ENCODE data around the gene KRTAP20-3.

Gene KRTAP20-3

GRCh38 chr21:30612132-30612531 is 30.5 kb upstream of the KRTAP20-3 start:
- Histone ChIP-seq H3K4ac (ENCODE audit: low read depth in 1 of 2, low read length in 2 of 2) (no peak overlapping the region), H4K91ac (ENCODE audit: low read length) (no peak overlapping the region), H3K4me2 (ENCODE audit: low read length, poor library complexity, severe bottlenecking) (no peak overlapping the region), H3K14ac (ENCODE audit: low read length in 2 of 2) (no peak overlapping the region), H3K79me1 (replicated peaks; ENCODE audit: low read length, poor library complexity, severe bottlenecking) (no peaks in the 10 kb centered on the region), H3K27me3 (ENCODE audit: control insufficient read depth in 1 of 2, insufficient read depth in 1 of 2, low read length in 2 of 2) (no peaks in the 10 kb centered on the region), H3K9ac (ENCODE audit: low read length) (no peak overlapping the region), H3K27ac (ENCODE audit: low read length, poor library complexity, severe bottlenecking) (no peak overlapping the region), H4K8ac (ENCODE audit: low read length) (no peak overlapping the region), H3K23ac (ENCODE audit: low read length in 2 of 2) (no peak overlapping the region), H2BK120ac (ENCODE audit: low read depth, low read length) (no peak overlapping the region), H3K4me1 (ENCODE audit: control insufficient read depth, insufficient read depth, low read depth, low read length) (no peaks in the 10 kb centered on the region), H2AFZ (ENCODE audit: low read depth, low read length) (no peak overlapping the region), H3K36me3 (ENCODE audit: control insufficient read depth in 1 of 2, insufficient read depth in 2 of 2, low read depth in 1 of 2, low read length in 2 of 2) (no peaks in the 10 kb centered on the region), H2BK12ac (ENCODE audit: low read length in 2 of 2) (no peak overlapping the region), H2BK5ac (ENCODE audit: low read depth, low read length, poor library complexity, severe bottlenecking) (no peak overlapping the region), H2BK15ac (ENCODE audit: low read depth, poor library complexity, severe bottlenecking) (no peak overlapping the region), H2AK5ac (ENCODE audit: low read length, severe bottlenecking) (no peak overlapping the region), H3K9me3 (ENCODE audit: control insufficient read depth, low read length) (peaks cover 10% of the 10 kb centered on the region), H3K4me3 (ENCODE audit: insufficient read depth in 1 of 2, low read depth in 1 of 2, low read length in 2 of 2) (no peak overlapping the region), H3K18ac (ENCODE audit: low read depth in 1 of 2, low read length in 2 of 2) (no peak overlapping the region)
- WGBS = 62% methylated on average over 1 of the region's 2 CpGs
- DNase-seq = no peak

GRCh38 chr21:30613836-30614235 is 28.8 kb upstream of the KRTAP20-3 start, which contains the start of gene KRTAP6-1:
TSS of gene KRTAP6-1 (minus strand) at chr21:30613930. CDS start at chr21:30613904, 26 bp downstream.
- H3K4me3 ChIP-seq (ENCODE audit: insufficient read depth in 1 of 2, low read depth in 1 of 2, low read length in 2 of 2) = no peak within 1 kb of the TSS
- no peak within 1 kb of the TSS for H2BK120ac ChIP-seq (ENCODE audit: low read depth, low read length)
- H3K36me3 ChIP-seq (ENCODE audit: control insufficient read depth in 1 of 2, insufficient read depth in 2 of 2, low read depth in 1 of 2, low read length in 2 of 2) = no peaks in the 10 kb centered on the region
- H2BK15ac ChIP-seq (ENCODE audit: low read depth, poor library complexity, severe bottlenecking) = no peak within 1 kb of the TSS
- H3K27me3 ChIP-seq (ENCODE audit: control insufficient read depth in 1 of 2, insufficient read depth in 1 of 2, low read length in 2 of 2) = no peaks in the 10 kb centered on the region
- H2BK5ac ChIP-seq (ENCODE audit: low read depth, low read length, poor library complexity, severe bottlenecking) = no peak within 1 kb of the TSS
- H3K4me2 ChIP-seq (ENCODE audit: low read length, poor library complexity, severe bottlenecking) = no peak within 1 kb of the TSS
- H4K91ac ChIP-seq (ENCODE audit: low read length) = no peak within 1 kb of the TSS
- H4K8ac ChIP-seq (ENCODE audit: low read length) = no peak within 1 kb of the TSS
- no peak within 1 kb of the TSS for H3K27ac ChIP-seq (ENCODE audit: low read length, poor library complexity, severe bottlenecking)
- 68% methylated on average over 2 of the region's 2 CpGs for WGBS
- no peak for DNase-seq
- H3K14ac ChIP-seq (ENCODE audit: low read length in 2 of 2) = no peak within 1 kb of the TSS
- no peak within 1 kb of the TSS for H3K23ac ChIP-seq (ENCODE audit: low read length in 2 of 2)
- H3K4me1 ChIP-seq (ENCODE audit: control insufficient read depth, insufficient read depth, low read depth, low read length) = no peaks in the 10 kb centered on the region
- no peak within 1 kb of the TSS for H3K9ac ChIP-seq (ENCODE audit: low read length)
- H2AFZ ChIP-seq (ENCODE audit: low read depth, low read length) = no peak within 1 kb of the TSS
- H2BK12ac ChIP-seq (ENCODE audit: low read length in 2 of 2) = no peak within 1 kb of the TSS
- no peak within 1 kb of the TSS for H3K4ac ChIP-seq (ENCODE audit: low read depth in 1 of 2, low read length in 2 of 2)
- no peak within 1 kb of the TSS for H3K18ac ChIP-seq (ENCODE audit: low read depth in 1 of 2, low read length in 2 of 2)
- H2AK5ac ChIP-seq (ENCODE audit: low read length, severe bottlenecking) = no peak within 1 kb of the TSS
- H3K79me1 ChIP-seq (replicated peaks; ENCODE audit: low read length, poor library complexity, severe bottlenecking) = no peaks in the 10 kb centered on the region
- peaks cover 10% of the 10 kb centered on the region for H3K9me3 ChIP-seq (ENCODE audit: control insufficient read depth, low read length)

- H4K8ac ChIP-seq (ENCODE audit: low read length) = no peak overlapping the region
- H2BK120ac ChIP-seq (ENCODE audit: low read depth, low read length) = no peak overlapping the region
- H2AFZ ChIP-seq (ENCODE audit: low read depth, low read length) = no peak overlapping the region
- H2BK5ac ChIP-seq (ENCODE audit: low read depth, low read length, poor library complexity, severe bottlenecking) = no peak overlapping the region
- H3K18ac ChIP-seq (ENCODE audit: low read depth in 1 of 2, low read length in 2 of 2) = no peak overlapping the region
- no peaks in the 10 kb centered on the region for H3K27me3 ChIP-seq (ENCODE audit: control insufficient read depth in 1 of 2, insufficient read depth in 1 of 2, low read length in 2 of 2)
- H3K4me3 ChIP-seq (ENCODE audit: insufficient read depth in 1 of 2, low read depth in 1 of 2, low read length in 2 of 2) = no peak overlapping the region
- no peaks in the 10 kb centered on the region for H3K36me3 ChIP-seq (ENCODE audit: control insufficient read depth in 1 of 2, insufficient read depth in 2 of 2, low read depth in 1 of 2, low read length in 2 of 2)
- H2AK5ac ChIP-seq (ENCODE audit: low read length, severe bottlenecking) = no peak overlapping the region
- no peak overlapping the region for H3K9ac ChIP-seq (ENCODE audit: low read length)
- no peak overlapping the region for H4K91ac ChIP-seq (ENCODE audit: low read length)
- H3K79me1 ChIP-seq (replicated peaks; ENCODE audit: low read length, poor library complexity, severe bottlenecking) = no peaks in the 10 kb centered on the region
- H3K9me3 ChIP-seq (ENCODE audit: control insufficient read depth, low read length) = peaks cover 10% of the 10 kb centered on the region
- no peaks in the 10 kb centered on the region for H3K4me1 ChIP-seq (ENCODE audit: control insufficient read depth, insufficient read depth, low read depth, low read length)
- no peak overlapping the region for H2BK12ac ChIP-seq (ENCODE audit: low read length in 2 of 2)
- H3K4me2 ChIP-seq (ENCODE audit: low read length, poor library complexity, severe bottlenecking) = no peak overlapping the region
- no peak overlapping the region for H2BK15ac ChIP-seq (ENCODE audit: low read depth, poor library complexity, severe bottlenecking)
- H3K27ac ChIP-seq (ENCODE audit: low read length, poor library complexity, severe bottlenecking) = no peak overlapping the region
- H3K23ac ChIP-seq (ENCODE audit: low read length in 2 of 2) = no peak overlapping the region
- no peak overlapping the region for H3K4ac ChIP-seq (ENCODE audit: low read depth in 1 of 2, low read length in 2 of 2)
- DNase-seq = no peak
- H3K14ac ChIP-seq (ENCODE audit: low read length in 2 of 2) = no peak overlapping the region
Observed at GRCh38 chr21:30615199-30615598, 27.5 kb upstream of the KRTAP20-3 start.

GRCh38 chr21:30616125-30616524 is 26.5 kb upstream of the KRTAP20-3 start, which contains the start of gene KRTAP20-1:
TSS of gene KRTAP20-1 (plus strand) at chr21:30616425. CDS start at chr21:30616455, 30 bp downstream.
- Histone ChIP-seq H3K4me3 (ENCODE audit: insufficient read depth in 1 of 2, low read depth in 1 of 2, low read length in 2 of 2) (no peak within 1 kb of the TSS), H3K4me1 (ENCODE audit: control insufficient read depth, insufficient read depth, low read depth, low read length) (no peaks in the 10 kb centered on the region), H4K91ac (ENCODE audit: low read length) (no peak within 1 kb of the TSS), H3K27ac (ENCODE audit: low read length, poor library complexity, severe bottlenecking) (no peak within 1 kb of the TSS), H3K79me1 (replicated peaks; ENCODE audit: low read length, poor library complexity, severe bottlenecking) (no peaks in the 10 kb centered on the region), H4K8ac (ENCODE audit: low read length) (no peak within 1 kb of the TSS), H2BK12ac (ENCODE audit: low read length in 2 of 2) (no peak within 1 kb of the TSS), H3K18ac (ENCODE audit: low read depth in 1 of 2, low read length in 2 of 2) (no peak within 1 kb of the TSS), H3K4me2 (ENCODE audit: low read length, poor library complexity, severe bottlenecking) (no peak within 1 kb of the TSS), H3K4ac (ENCODE audit: low read depth in 1 of 2, low read length in 2 of 2) (no peak within 1 kb of the TSS), H3K9ac (ENCODE audit: low read length) (no peak within 1 kb of the TSS), H2BK5ac (ENCODE audit: low read depth, low read length, poor library complexity, severe bottlenecking) (no peak within 1 kb of the TSS), H3K9me3 (ENCODE audit: control insufficient read depth, low read length) (peaks cover 9% of the 10 kb centered on the region), H2BK15ac (ENCODE audit: low read depth, poor library complexity, severe bottlenecking) (no peak within 1 kb of the TSS), H2AFZ (ENCODE audit: low read depth, low read length) (no peak within 1 kb of the TSS), H3K36me3 (ENCODE audit: control insufficient read depth in 1 of 2, insufficient read depth in 2 of 2, low read depth in 1 of 2, low read length in 2 of 2) (no peaks in the 10 kb centered on the region), H3K27me3 (ENCODE audit: control insufficient read depth in 1 of 2, insufficient read depth in 1 of 2, low read length in 2 of 2) (no peaks in the 10 kb centered on the region), H3K23ac (ENCODE audit: low read length in 2 of 2) (no peak within 1 kb of the TSS), H3K14ac (ENCODE audit: low read length in 2 of 2) (no peak within 1 kb of the TSS), H2BK120ac (ENCODE audit: low read depth, low read length) (no peak within 1 kb of the TSS), H2AK5ac (ENCODE audit: low read length, severe bottlenecking) (no peak within 1 kb of the TSS)
- 80% methylated on average over 1 of the region's 2 CpGs for WGBS
- DNase-seq = no peak
